Measurements from ENCODE around the gene ANGPT4.

The ANGPT4 gene

DNA sequence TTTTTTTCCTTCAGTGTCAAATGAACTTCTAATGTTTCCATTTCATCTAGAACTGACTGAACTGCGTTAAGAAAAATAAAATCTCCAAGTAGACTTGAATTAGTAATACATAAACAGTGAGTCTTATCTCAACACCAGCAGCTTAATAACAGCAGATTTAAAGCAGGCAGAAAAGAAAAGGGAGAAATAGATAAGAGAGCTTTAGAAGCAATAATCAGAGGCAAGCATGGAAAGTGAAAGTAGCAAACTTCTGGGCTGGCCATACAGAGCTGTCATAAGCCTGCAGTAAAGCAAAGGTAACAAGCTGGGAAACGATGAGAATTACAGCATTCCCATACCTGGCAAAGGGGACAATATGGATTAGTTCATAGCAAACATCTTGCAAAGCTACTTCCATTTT is 16.9 kb upstream of the ANGPT4 start:
- Histone ChIP-seq H3K9me3 (ENCODE audit: low read depth, low read length) (peaks cover 5% of the 10 kb centered on the region; the same call in 1 of the 2 replicates), H3K9ac (ENCODE audit: insufficient read length) (no peak overlapping the region), H3K4me3 (no peak overlapping the region), H3K36me3 (ENCODE audit: insufficient read depth, low read length) (no peaks in the 10 kb centered on the region), H3K27ac (no peak overlapping the region)
- TF ChIP-seq FOXP2 (optimal IDR thresholded peaks at IDR 0.05; ENCODE audit: control extremely low read depth, extremely low read length, insufficient read depth), result no peak
- no peak for TF ChIP-seq POLR2AphosphoS5 (IDR thresholded peaks at IDR 0.05; ENCODE audit: borderline replicate concordance, low read depth, low read length)
- TF ChIP-seq EZH2 (IDR thresholded peaks at IDR 0.05), result no peak
- no peak for DNase-seq (ENCODE audit: low read depth, low spot score)

DNA sequence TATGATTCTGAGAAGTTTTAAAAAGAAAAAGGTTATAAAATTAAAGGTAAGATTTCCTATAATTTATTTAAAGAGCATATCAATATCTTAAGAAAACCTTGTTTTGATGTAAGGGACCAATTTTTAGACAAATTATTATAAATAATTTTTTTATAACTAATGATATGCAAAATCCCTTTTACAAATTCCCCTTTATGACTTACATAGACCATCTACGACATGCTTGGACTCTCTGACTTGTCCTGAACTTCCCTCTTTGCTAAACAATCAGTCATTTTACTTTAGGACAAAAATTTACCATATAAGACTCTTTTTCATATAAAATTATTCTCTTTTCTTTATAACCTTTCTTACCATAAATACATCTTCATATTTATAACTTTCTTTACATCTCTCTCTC is 15.3 kb upstream of the ANGPT4 start:
- no peak for TF ChIP-seq FOXP2 (optimal IDR thresholded peaks at IDR 0.05; ENCODE audit: control extremely low read depth, extremely low read length, insufficient read depth)
- no peak for TF ChIP-seq POLR2AphosphoS5 (IDR thresholded peaks at IDR 0.05; ENCODE audit: borderline replicate concordance, low read depth, low read length)
- no peak for TF ChIP-seq EZH2 (IDR thresholded peaks at IDR 0.05)
- Histone ChIP-seq H3K9me3 (ENCODE audit: low read depth, low read length) (peaks cover 5% of the 10 kb centered on the region; the same call in 1 of the 2 replicates), H3K27ac (no peak overlapping the region), H3K4me3 (no peak overlapping the region), H3K36me3 (ENCODE audit: insufficient read depth, low read length) (no peaks in the 10 kb centered on the region), H3K9ac (ENCODE audit: insufficient read length) (no peak overlapping the region)
- DNase-seq (ENCODE audit: low read depth, low spot score), result no peak

DNA sequence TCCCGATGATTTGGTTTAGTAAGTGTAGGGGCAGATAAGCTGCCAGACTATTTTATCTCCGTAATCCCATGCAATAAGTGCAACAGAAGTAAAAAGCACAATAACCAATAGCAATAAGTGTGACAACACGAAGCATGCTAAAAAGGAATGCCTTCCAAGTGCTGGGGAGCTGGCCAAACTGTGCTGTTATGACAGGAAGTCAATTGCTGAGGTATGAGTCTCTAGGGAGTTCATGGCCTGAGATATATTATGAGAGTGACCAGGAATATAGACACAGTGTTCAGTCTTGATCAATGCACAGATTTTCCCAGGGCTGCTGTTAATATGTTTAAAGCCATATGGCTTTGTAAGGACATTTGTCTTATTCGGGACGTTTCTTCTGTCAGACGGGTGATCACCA is 10.5 kb upstream of the ANGPT4 start:
- Histone ChIP-seq H3K9ac (ENCODE audit: insufficient read length) (no peak overlapping the region), H3K9me3 (ENCODE audit: low read depth, low read length) (peaks cover 3% of the 10 kb centered on the region; the same call in 1 of the 2 replicates), H3K4me3 (no peak overlapping the region), H3K27ac (no peak overlapping the region), H3K36me3 (ENCODE audit: insufficient read depth, low read length) (no peaks in the 10 kb centered on the region)
- TF ChIP-seq POLR2AphosphoS5 (IDR thresholded peaks at IDR 0.05; ENCODE audit: borderline replicate concordance, low read depth, low read length) (no peak), FOXP2 (optimal IDR thresholded peaks at IDR 0.05; ENCODE audit: control extremely low read depth, extremely low read length, insufficient read depth) (no peak), EZH2 (IDR thresholded peaks at IDR 0.05) (no peak)
- DNase-seq (ENCODE audit: low read depth, low spot score), result no peak

DNA sequence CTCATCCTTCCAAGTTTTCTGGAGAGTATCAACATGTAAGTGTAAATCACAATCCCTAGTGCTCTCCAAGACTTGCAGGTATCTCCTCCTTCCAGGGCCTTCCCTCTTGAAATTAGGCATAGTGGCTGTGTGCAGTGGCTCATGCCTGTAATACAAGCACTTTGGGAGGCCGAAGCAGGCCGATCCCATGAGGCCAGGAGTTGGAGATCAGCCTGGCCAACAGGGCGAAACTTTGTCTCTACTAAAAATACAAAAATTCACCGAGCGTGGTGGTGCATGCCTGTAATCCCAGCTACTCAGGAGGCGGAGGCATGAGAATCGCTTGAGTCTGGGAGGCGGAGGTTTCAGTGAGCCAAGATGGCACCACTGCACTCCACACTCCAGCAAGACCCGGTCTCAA is 9.4 kb upstream of the ANGPT4 start:
- Histone ChIP-seq H3K4me3 (no peak overlapping the region), H3K9ac (ENCODE audit: insufficient read length) (no peak overlapping the region), H3K36me3 (ENCODE audit: insufficient read depth, low read length) (no peaks in the 10 kb centered on the region), H3K9me3 (ENCODE audit: low read depth, low read length) (no peaks in the 10 kb centered on the region), H3K27ac (no peak overlapping the region)
- DNase-seq (ENCODE audit: low read depth, low spot score), result no peak
- TF ChIP-seq FOXP2 (optimal IDR thresholded peaks at IDR 0.05; ENCODE audit: control extremely low read depth, extremely low read length, insufficient read depth) (no peak), POLR2AphosphoS5 (IDR thresholded peaks at IDR 0.05; ENCODE audit: borderline replicate concordance, low read depth, low read length) (no peak), EZH2 (IDR thresholded peaks at IDR 0.05) (no peak)

DNA sequence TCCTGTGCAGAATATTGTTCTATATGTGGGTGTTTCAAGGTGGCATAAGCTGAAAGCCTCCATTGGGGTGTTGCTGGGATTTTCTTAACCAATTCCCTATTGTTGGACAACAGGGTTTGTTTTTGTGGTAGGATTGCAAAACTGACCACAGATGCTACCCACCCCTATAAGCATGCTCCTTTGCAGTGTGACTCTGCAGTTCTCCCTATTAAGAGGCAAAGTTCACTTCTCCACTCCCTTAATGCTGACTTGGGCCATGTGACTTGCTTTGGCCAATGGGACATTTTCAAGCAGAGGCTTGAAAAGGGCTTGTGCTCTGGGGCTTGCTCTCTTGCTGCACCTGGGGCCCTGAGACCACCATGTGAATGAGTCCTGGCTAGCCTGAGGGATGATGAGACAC is 8.5 kb upstream of the ANGPT4 start:
- no peak for TF ChIP-seq EZH2 (IDR thresholded peaks at IDR 0.05)
- TF ChIP-seq POLR2AphosphoS5 (IDR thresholded peaks at IDR 0.05; ENCODE audit: borderline replicate concordance, low read depth, low read length), result no peak
- TF ChIP-seq FOXP2 (optimal IDR thresholded peaks at IDR 0.05; ENCODE audit: control extremely low read depth, extremely low read length, insufficient read depth), result no peak
- Histone ChIP-seq H3K27ac (no peak overlapping the region), H3K36me3 (ENCODE audit: insufficient read depth, low read length) (no peaks in the 10 kb centered on the region), H3K4me3 (no peak overlapping the region), H3K9ac (ENCODE audit: insufficient read length) (no peak overlapping the region), H3K9me3 (ENCODE audit: low read depth, low read length) (no peaks in the 10 kb centered on the region)
- no peak for DNase-seq (ENCODE audit: low read depth, low spot score)

DNA sequence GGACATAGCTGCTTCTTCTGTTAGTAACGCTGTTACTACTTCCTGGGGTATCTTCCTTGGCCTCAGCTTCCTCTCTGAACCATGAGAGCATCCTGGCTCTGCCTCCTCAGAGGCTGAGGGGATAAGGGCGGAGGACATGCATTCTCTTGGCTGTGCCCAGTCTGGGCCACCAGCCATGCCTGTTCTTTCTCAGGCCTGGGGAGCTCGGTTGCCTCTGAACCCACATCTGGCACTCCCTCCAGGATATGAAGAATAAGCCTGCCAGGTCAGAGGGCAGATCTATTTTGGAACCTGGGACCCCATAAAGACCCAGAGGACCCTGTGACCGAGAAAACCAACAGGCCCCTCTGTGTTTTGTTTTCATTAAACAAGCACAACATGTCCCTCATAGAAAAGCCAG is 6.6 kb upstream of the ANGPT4 start:
- TF ChIP-seq EZH2 (IDR thresholded peaks at IDR 0.05), result no peak
- no peak for TF ChIP-seq FOXP2 (optimal IDR thresholded peaks at IDR 0.05; ENCODE audit: control extremely low read depth, extremely low read length, insufficient read depth)
- TF ChIP-seq POLR2AphosphoS5 (IDR thresholded peaks at IDR 0.05; ENCODE audit: borderline replicate concordance, low read depth, low read length), result no peak
- Histone ChIP-seq H3K27ac (no peak overlapping the region), H3K9ac (ENCODE audit: insufficient read length) (no peak overlapping the region), H3K4me3 (no peak overlapping the region), H3K9me3 (ENCODE audit: low read depth, low read length) (no peaks in the 10 kb centered on the region), H3K36me3 (ENCODE audit: insufficient read depth, low read length) (no peaks in the 10 kb centered on the region)
- no peak for DNase-seq (ENCODE audit: low read depth, low spot score)

DNA sequence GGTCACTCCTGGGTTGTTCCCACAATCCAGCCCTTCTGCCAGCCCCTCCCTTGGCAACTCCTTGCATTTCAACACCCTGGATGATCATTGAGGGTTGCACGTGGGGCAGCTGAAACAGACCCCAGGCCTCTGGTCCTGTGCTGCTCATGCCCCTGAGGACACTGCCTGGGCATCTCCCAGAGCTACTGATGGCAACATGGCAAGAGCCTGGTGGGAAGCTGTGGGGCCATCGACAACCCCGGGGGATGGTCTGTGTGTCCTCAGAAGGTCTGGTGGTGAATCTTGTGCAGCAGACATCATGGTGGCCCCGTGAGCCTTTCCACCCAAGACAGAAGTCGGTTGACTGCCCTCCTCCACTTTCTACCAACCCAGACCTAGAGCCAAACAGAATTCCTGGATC is 4.9 kb upstream of the ANGPT4 start:
- no peak for DNase-seq (ENCODE audit: low read depth, low spot score)
- no peak overlapping the region for H3K4me3 ChIP-seq
- H3K36me3 ChIP-seq (ENCODE audit: insufficient read depth, low read length), result no peaks in the 10 kb centered on the region
- no peak for TF ChIP-seq POLR2AphosphoS5 (IDR thresholded peaks at IDR 0.05; ENCODE audit: borderline replicate concordance, low read depth, low read length)
- no peak for TF ChIP-seq FOXP2 (optimal IDR thresholded peaks at IDR 0.05; ENCODE audit: control extremely low read depth, extremely low read length, insufficient read depth)
- no peak for TF ChIP-seq EZH2 (IDR thresholded peaks at IDR 0.05)
- H3K9me3 ChIP-seq (ENCODE audit: low read depth, low read length), result no peaks in the 10 kb centered on the region
- no peak overlapping the region for H3K9ac ChIP-seq (ENCODE audit: insufficient read length)
- H3K27ac ChIP-seq, result no peak overlapping the region

DNA sequence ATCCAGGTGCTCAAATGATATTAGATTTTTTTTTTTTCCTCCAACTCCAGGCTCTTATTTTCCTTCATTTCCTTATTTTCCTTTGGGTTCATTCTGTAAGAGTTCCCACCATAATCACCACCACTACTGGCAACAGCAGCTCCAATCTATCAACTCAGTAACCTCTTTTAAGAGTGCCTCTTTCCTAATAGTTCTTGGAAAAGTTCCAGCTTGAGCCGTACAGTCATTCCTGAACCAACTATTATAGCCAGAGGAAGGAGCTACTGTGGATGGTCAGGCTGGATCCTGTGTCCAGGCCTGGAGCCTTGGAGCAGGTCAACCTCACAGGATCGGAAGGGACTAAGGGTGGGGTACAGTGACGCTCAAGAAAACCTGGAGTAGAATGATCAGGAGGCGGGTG is 4.2 kb upstream of the ANGPT4 start:
- Histone ChIP-seq H3K9ac (ENCODE audit: insufficient read length) (no peak overlapping the region), H3K9me3 (ENCODE audit: low read depth, low read length) (no peaks in the 10 kb centered on the region), H3K27ac (no peak overlapping the region), H3K36me3 (ENCODE audit: insufficient read depth, low read length) (no peaks in the 10 kb centered on the region), H3K4me3 (no peak overlapping the region)
- no peak for TF ChIP-seq EZH2 (IDR thresholded peaks at IDR 0.05)
- TF ChIP-seq POLR2AphosphoS5 (IDR thresholded peaks at IDR 0.05; ENCODE audit: borderline replicate concordance, low read depth, low read length), result no peak
- no peak for TF ChIP-seq FOXP2 (optimal IDR thresholded peaks at IDR 0.05; ENCODE audit: control extremely low read depth, extremely low read length, insufficient read depth)
- no peak for DNase-seq (ENCODE audit: low read depth, low spot score)

DNA sequence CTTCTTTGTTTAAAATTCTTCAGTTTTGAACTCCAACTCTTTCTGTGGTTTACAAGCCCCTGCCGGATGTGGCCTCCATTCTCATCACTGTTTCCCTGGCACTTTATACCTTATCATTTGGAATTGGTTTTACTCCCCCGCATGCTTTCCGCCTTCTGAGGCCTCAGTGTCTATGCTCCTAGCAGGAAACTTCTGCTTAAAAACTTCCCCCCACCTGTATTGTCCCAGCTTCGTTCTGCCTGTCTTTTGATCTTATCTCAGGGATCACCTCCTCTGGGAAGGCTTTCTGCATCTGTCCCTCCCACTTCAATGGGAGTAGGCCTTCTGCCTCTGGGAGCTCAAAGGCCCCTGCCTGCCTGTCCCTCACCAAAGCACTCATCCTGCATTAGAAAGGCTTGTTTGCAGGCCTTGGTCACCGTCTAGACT is 3.4 kb upstream of the ANGPT4 start:
- H3K4me3 ChIP-seq, result no peak overlapping the region
- no peaks in the 10 kb centered on the region for H3K36me3 ChIP-seq (ENCODE audit: insufficient read depth, low read length)
- no peak overlapping the region for H3K27ac ChIP-seq
- no peak for TF ChIP-seq FOXP2 (optimal IDR thresholded peaks at IDR 0.05; ENCODE audit: control extremely low read depth, extremely low read length, insufficient read depth)
- no peak for TF ChIP-seq EZH2 (IDR thresholded peaks at IDR 0.05)
- no peak for TF ChIP-seq POLR2AphosphoS5 (IDR thresholded peaks at IDR 0.05; ENCODE audit: borderline replicate concordance, low read depth, low read length)
- no peak overlapping the region for H3K9ac ChIP-seq (ENCODE audit: insufficient read length)
- no peaks in the 10 kb centered on the region for H3K9me3 ChIP-seq (ENCODE audit: low read depth, low read length)
- DNase-seq (ENCODE audit: low read depth, low spot score), result no peak

Data from SK-N-MC (cell line).